NCI-H187 treated with DMSO at 0.1 percent for 48 hours (cell line): ENCODE measurements around the gene RNF13.

Source experiments
- DNase-seq: peaks from one replicate; lab custom pipeline; 2025; lab: John Stamatoyannopoulos, UW

RNF13 gene, protein sequence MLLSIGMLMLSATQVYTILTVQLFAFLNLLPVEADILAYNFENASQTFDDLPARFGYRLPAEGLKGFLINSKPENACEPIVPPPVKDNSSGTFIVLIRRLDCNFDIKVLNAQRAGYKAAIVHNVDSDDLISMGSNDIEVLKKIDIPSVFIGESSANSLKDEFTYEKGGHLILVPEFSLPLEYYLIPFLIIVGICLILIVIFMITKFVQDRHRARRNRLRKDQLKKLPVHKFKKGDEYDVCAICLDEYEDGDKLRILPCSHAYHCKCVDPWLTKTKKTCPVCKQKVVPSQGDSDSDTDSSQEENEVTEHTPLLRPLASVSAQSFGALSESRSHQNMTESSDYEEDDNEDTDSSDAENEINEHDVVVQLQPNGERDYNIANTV

DNA sequence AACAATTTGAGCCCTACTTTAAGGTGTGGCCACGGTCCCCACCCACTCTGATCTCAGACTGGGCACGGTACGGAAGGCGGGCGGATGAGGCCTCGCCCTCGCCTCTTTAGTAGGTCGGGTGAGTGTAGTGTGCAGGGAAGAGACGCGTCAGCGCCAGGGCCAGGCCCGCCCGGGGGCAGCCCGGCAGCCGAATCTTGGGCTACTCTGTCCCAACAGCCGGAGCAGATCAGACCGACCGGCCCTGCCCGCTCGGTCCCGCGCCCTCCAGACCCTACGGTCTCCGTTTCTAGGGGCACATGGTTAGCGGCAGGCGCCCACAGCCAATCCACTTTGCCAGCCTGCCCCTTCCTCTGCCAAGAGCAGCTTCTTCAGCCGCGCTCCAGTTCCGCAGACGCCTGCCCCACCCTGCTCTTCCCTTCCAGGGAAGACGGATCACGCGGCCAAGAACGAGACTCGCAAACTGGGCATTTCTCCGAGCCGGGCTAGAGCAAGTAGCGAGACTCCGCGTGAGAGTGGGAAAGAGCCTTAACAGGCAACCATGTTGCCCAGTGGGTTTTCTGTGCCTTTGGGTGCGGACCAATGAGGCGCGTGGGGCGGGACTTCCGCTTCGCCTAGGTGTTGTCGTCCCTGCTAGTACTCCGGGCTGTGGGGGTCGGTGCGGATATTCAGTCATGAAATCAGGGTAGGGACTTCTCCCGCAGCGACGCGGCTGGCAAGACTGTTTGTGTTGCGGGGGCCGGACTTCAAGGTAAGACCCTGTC, at the start of gene RNF13:
Gene RNF13 (plus strand): TSS at position 610 of the 761 bp plus-strand sequence. CDS start 32,812 bp downstream, outside the sequence.
- DNase-seq: peak; percentile 76

DNA sequence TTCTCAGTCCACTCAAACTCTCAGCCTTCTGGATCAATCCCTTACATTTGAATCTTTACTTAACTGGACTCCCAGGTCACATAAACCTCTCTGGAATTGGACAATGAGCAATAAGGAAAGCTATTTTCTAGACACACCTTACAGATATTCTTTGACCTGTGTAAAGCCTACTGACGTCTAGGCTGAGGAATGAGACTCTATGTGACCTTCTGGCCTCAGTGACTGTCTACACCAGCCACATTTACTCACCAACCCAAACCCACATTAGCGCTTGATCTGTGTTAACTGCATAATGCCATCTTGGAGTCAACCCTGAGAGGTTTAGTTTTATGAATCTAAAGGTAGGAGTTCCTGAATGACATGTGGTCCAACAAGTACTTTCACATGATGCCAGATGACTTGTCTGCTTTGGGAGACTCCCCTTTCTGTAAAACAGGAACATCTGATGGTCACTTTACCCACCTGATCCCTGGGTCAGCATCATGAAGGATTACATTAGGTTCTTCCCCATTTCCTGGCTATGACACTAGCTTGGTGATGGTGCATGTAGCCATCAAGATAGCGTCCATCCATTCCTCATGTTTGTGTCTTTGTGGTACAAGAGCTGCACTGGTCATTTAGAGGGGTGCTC, 49.3 kb upstream of the RNF13 start:
- no peak for DNase-seq

DNA sequence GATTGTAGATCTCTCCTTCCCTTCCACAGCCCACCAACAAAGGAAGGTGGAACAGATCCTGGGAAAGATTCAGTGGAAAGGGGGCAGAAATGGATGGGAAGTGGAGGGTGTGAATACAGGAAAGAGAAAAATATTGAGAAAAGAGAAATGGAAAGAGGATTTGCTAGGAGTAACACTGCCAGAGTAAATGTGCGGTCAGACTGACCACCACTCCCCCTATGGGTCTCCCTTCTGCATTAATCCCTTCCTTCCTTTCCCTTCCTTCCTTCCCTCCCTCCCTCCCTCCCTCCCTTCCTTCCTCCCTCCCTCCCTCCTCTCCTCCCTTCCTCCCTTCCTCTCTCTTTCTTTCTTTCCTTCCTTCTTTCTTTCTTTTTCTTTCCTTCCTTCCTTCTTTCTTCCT, 48.7 kb upstream of the RNF13 start:
- DNase-seq: no peak

DNA sequence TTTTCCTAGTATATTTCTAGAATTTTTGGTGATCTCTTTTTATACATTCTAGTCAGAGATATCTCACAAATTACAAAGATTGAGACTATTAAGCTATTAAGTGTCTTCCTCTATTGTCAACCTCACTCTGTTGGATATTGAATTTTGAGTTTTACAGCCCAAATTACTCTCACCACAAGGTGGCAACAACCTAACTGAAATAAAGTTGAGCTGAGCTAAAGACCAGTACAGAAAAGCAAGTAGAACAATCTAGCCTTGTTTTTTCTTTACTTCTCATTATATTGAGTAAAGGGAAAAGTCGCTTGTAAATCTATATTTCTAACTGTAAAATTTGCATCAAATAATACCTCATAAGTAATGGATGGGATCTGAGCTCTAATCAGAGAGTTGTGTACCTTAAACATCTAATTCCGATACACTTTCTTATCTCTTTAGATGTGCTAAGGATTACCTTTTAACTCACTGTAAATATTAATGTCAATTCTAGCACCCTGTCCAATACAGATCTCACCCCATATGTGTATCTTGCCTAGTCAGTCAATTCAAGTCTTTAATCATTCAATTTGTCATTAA, 47.2 kb upstream of the RNF13 start:
- DNase-seq: no peak

DNA sequence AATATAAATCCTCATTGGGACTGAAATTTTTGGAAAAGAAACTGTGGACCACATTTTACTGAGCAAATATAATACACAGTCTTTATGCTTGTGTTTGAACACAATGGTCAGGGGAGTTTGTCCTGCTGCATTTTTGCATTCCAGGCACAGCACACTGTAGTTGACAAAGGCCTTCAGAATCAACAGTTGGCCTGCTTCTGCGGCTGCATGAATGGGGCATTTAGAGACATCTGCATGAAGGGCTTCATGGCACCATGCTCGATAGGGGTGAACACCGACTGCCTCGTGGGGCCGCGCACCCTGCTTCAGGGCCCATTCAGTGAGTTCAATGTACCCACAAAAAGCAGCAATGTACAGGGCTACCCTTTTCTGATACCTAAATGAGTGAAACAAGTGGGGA, 45.3 kb upstream of the RNF13 start:
- no peak for DNase-seq

DNA sequence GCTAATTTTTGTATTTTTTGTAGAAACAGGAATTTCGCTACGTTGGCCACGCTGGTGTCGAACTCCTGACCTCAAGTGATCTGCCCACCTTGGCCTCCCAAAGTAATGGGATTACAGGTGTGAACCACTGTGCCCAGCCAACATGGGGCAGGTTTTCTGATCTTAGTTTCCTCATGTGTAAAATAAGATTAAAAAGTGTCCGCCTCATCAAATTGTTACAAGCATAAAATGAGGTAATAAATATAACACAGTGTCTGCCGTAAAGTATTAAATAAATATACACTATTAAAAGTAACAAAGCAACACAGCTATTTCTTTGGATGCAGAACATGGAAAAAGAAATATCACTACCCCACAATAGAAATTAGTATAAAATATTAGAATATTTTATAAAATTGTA, 44.3 kb upstream of the RNF13 start:
- DNase-seq: no peak

DNA sequence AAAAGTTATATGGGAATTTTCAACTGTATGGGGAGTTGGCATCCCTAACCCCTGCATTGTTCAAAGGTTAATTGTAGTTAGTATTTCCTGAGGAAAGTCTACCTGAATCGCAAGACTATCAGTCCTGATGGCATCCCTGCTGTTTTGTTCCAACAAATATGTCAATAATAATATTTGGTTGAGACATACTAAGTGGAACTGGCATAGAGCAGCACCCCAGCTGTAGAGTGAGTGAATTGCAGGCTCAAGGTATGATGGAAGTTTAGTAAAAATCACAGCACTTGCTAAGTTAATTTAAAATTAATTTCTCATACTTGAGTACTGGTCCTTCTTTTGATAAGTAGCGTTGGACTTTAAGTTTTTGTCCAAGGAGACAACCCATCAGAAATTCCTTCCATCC, 42.8 kb upstream of the RNF13 start:
- DNase-seq: no peak

DNA sequence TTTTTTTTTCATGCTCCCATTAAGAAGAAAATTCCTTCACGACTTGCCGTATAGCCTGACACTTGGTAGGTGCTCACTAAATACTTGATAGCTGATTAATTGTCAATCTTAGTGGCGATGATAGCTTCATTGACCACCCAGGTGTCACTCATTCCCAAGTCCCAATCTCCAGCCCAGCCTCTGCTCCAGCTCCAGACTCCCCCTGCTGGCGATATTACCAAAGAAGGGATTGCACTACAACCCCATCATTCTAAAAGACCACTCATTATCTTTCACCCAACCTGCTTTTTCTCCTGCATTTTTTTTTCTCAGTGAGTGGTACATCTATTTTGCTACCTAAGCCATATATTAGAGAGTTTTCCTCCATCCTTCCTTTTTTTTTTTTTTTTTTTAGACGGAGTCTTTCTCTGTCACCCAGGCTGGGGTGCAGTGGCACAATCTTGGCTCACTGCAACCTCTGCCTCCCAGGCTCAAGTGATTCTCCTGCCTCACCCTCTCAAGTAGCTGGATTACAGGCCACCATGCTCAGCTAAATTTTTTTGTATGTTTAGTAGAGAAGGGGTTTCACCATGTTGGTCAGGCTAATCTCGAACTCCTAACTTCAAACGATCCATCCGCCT, 41.3 kb upstream of the RNF13 start:
- peak; percentile 30 for DNase-seq

DNA sequence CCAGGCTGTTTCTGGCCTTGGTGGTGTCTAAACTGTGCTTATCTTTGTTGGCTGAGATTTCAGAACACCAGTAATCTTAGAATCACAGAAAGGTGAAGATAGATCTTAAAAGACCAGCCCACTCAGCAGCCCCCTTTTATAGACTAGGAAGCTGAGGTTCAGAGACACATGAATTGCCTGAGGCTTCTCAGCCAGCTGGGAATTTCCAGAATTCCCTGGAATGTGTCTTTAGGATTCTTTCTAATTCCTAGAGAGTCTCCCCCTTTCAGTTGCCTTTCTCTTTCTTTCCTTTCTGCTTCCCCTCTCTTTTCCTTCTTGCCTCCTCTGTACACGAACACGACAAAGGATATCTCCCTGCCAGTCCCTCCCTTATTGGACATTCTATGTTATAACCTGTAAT, 40.2 kb upstream of the RNF13 start:
- DNase-seq: no peak

DNA sequence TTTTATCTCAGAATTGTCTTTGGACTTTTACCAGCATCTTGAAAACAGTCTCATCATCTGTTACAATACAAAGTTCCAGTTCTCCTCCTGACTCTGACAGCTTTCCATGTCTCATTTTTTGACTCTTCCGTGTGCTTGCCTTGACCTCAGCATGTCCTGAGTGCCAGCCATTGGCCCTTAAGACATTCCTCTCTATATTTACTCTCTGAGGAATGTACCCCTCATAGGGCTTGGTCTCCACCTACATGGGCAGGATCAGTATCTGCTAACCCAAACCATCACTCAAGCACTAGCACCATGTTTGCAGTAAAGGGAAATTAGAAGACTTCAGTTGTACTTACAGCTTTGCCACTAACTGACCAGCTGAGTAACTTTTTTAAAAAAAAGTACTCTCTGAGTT, 36.8 kb upstream of the RNF13 start:
- no peak for DNase-seq

DNA sequence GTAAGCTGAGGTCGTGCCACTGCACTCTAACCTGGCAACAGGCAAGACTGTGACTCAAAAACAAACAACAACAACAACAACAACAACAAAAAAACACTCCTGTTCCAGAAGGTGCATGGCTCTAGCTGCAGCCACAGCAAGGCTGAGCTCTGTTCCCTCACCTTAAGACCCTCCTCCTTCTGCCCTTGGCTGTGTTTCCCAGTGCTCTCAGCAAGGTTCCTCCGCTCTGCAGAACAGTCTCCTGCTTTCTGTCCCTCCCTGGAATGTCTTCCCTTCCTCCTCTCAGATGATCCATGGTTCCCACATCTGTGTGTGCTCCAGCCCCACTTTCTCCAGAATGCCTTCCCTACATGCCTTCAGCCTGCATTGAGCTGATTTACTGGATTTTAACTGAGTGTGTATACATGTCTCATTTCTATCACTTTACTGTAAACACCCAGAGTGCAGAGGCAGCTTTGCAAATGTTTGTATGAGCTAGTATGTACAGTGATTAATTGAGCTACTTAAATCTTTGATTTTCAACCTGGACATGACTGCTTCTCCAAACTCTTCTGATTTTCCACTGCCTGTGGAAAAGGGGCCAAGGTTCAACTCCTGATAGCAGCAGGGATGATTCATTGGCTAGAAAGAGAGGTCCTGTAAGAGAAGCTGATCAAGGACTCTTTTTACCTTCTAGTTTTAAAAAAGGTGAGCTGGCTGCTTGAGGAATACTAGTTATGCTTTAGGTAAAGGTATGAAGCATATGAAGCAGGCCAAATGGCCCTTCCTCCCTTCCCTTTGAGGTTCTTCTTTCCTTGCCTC, 35.4 kb upstream of the RNF13 start:
- DNase-seq: no peak

DNA sequence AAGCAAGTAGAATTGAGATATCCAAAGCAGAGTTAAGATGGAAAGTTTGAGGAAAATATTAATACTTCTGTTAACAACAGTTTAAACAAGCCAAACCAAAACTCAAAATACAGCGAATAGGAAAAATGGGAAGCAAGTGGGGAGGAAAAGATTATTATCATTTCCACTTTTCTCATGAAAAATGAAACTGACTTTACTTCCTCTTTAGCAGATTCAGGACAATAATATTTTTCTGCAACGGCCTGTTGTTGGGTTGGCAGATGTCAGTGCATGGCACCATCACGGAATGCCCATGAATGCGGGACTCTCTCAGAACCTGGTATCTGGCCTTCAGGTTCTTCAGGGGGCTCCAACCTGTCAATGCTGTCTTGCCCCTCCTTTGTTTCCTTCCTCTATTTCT, 31.8 kb upstream of the RNF13 start:
- no peak for DNase-seq

DNA sequence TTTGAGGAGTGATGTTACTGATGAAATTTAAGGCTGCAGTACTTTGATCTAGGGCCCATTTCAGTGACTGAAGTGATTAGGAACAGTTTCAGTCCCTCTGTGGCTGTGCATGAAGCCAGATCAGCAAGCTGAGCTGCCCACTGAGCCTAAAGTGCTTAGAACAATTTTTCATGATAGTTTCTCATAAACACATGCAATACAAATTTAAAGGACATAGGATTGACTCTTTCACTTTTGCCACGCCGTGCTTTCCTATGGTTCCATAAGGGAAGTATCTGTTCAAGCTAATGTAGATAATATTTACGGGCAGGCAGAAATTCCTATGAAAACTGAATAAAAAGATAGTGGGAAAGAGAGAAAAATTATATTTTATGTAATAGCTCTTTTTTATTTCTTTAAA, 31.3 kb upstream of the RNF13 start:
- DNase-seq: no peak

DNA sequence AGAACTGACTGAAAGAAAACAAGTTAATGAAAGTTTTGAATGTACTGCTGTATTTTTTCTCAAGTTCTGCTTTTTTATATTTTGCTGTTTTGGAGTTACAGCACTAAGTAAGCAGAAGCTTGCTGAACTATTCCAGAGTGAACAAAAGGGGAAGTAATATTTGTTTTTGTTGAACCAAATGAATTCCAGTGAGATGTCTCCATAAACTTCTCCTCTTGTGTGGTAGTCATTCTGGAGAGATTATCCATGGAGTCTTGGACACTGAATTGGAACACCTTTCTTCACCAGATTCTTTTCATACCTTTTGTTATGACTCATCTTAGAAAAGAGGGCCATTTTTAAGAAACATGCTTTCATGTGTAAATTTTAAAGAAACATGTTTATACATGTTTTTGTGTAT, 29.4 kb upstream of the RNF13 start:
- no peak for DNase-seq

DNA sequence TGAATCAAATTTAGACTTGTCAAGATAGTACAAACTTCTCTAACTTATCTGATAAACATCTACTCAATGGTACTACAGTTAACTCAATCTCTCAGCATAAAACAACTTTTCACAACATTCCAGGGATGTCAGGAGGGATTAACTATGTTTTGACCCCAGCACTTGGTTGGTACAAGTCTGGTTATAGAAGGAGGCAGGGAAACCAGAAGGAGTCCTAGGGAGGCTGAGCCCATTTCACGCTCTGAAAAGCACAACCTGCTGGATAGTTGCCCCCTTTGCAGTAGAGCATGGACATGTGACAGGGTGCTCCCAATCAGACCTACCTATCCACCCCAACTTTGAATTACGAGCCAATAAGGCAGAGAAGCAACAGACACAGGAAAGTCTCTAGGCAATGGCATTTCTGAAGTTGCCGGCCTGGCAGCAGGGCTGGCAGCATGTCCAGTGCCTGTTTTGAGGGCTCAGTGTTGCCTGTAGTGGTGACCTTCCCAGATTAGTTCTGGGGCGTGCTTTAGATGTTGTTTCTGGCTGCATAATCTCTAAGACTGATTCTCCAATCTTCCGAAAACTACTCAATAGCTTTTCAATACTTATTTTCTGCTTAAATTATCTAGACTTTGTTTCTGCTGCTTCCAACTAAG, 28.8 kb upstream of the RNF13 start:
- DNase-seq: no peak

DNA sequence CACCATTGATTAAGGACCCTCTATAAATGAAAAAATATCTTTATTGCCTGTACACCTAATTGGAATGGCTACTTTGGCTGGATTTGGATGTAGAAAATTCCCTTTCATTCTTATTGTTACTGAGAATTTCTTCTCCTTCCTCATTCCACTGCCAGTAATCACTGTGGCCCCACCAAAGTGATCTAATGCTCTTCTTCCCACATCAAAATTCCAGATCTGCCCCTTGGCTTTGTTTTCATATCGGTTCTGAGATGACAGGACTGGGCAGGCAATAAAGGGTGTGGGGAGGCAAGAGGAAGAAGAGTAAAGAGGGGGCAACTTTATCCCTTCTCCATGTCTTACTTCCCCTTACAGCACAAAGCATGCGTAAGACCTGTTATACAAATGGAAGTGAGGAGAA, 22.7 kb upstream of the RNF13 start:
- DNase-seq: no peak

DNA sequence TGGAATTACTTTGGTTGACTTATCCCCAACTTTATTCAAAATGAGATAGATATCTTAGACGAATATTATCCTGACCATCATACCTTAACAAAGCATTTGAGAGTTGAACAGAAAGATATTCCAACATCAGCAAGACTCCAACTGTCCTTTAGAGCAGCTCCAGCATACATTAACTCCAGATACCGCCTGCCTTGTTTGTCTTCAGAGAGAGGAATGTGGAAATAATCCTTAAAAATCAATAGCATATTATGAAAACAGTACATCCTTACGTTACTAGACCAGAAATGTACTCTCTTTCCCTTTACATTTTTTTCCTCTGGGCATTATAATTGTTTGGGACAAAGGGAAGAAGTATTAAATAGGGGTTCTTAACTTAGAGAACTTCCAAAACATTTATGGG, 22.3 kb upstream of the RNF13 start:
- DNase-seq: no peak

DNA sequence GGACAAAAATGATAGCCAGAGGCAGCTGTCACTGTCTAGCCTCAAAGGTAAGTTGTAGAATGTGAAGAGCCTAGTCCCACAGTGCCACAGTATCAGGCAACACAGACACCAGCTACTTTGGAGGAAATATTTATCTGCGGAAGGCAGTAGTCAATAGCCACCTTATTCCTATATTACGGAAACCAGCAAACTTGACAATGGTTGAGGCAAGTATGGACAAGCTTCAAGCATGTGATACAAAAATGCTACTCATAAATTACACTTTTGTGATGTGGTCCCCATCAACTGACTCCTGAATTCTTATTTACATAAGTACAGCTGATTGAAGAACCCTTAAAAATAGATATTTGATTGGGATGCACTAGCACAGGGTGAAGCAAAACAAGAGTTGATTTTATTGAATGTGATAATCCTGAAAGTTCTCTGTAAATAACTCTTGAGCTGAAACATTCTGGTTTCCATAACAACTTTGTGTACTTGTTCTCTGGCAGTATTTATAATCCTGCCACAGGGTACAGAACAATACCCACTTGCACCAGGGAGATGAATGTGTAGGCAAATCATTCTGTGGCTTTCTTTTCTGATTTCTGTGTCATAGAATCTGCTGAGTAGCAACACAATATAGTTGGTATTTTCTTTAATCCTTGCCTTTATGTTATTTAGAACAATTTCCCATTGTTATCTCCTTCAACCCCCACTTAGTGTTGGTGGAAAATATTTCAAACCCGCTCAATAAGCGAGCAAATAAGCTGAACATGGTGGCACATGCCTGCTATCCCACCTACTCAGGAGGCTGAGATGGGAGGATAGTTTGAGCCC, 20.4 kb upstream of the RNF13 start, which contains the start of gene ANKUB1:
Gene ANKUB1 (minus strand): TSS at position 103 of the 819 bp plus-strand sequence. CDS start 188 bp downstream, outside the sequence.
- DNase-seq: no peak

DNA sequence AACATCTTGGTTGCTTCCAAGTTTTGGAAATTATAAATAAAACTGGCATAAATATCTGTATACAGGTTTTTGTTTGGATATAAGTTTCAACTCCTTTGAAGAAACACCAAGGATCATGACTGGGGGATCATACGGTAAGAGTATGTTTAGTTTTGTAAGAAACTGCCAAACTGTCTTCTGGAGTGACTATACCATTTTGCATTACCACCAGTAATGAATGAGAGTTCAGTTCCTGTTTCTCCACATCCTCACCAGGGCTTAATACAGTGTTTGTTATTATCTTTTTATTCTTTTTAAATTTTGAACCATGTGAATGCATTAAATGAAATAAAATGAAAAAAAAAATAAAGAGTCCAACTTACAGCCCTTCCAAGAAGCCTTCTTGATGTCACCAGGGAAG, 17.0 kb upstream of the RNF13 start:
- no peak for DNase-seq

DNA sequence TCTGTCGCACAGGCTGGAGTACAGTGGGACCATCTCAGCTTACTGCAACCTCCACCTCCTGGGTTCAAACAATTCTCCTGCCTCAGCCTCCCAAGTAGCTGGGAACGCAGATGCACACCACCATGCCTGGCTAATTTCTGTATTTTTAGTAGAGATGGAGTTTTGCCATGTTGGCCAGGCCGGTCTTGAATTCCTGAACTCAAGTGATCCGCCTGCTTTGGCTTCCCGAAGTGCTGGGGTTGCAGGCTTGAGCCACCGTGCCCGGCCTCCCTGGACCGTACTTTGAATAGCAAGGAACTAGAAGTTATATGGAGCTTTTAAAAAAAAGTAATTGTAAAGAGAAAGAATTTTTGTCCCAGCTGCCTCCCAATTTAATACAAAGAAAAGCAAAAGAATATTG, 12.3 kb upstream of the RNF13 start:
- DNase-seq: no peak
